LoVo (cell line): ENCODE measurements around the gene AZU1.
"Not testable (repeated sequence)": the region's sequence is repeated elsewhere in the genome, so short reads cannot be mapped to it uniquely, and the experiment has no call there.

Source experiments
- DNase-seq: peaks from one replicate; pipeline ENCODE4 v3.0.0-alpha.2; 2016; ENCODE audit warnings: low spot score

The AZU1 gene

GRCh38 chr19:810883-811489 is 16.7 kb upstream of the AZU1 start:
- DNase-seq, result no peak

- DNase-seq, result no peak
These were observed 16.1 kb upstream of the AZU1 start for GRCh38 chr19:811506-812048.

- DNase-seq, result no peak
These were observed 15.4 kb upstream of the AZU1 start for GRCh38 chr19:812049-812746.

- DNase-seq, result no peak
These were observed 14.9 kb upstream of the AZU1 start for GRCh38 chr19:812747-813218.

GRCh38 chr19:813219-814151 is 14.2 kb upstream of the AZU1 start:
- no peak for DNase-seq

GRCh38 chr19:814152-815078 is 13.2 kb upstream of the AZU1 start:
- DNase-seq, result no peak

- no peak for DNase-seq
These were observed 12.4 kb upstream of the AZU1 start for GRCh38 chr19:815079-815774.

- DNase-seq, result no peak
These were observed 11.7 kb upstream of the AZU1 start for GRCh38 chr19:815775-816499.

- no peak for DNase-seq
These were observed 11.2 kb upstream of the AZU1 start for GRCh38 chr19:816500-816857.

GRCh38 chr19:820212-820611 is 7.4 kb upstream of the AZU1 start:
- DNase-seq, result not testable (repeated sequence)

- no peak for DNase-seq
These were observed 6.3 kb upstream of the AZU1 start for GRCh38 chr19:821231-821824.

- DNase-seq, result no peak
These were observed 5.7 kb upstream of the AZU1 start, which contains the start of gene PLPPR3 for GRCh38 chr19:821825-822503. PLPPR3 (minus strand) TSS chr19:821955; CDS start chr19:821559, 396 bp downstream.

GRCh38 chr19:823565-824121 is 4.0 kb upstream of the AZU1 start:
- DNase-seq, result no peak

- DNase-seq, result no peak
These were observed 2.8 kb upstream of the AZU1 start for GRCh38 chr19:824885-825284.

GRCh38 chr19:825897-826644 is 1.6 kb upstream of the AZU1 start:
- DNase-seq, result no peak

GRCh38 chr19:827314-827709 is 325 bp upstream of the AZU1 start:
- no peak for DNase-seq

GRCh38 chr19:829129-829758 is 1.6 kb downstream of the AZU1 start:
- no peak for DNase-seq
